ENCODE data around the gene CEP112.

CEP112 gene

GRCh38 chr17:65916425-65916824 lies 275.5 kb downstream of the CEP112 start:
- H3K27ac ChIP-seq, result no peak overlapping the region
- TF ChIP-seq FOXP2 (optimal IDR thresholded peaks at IDR 0.05; ENCODE audit: control extremely low read depth, extremely low read length, insufficient read depth), result no peak
- no peak for TF ChIP-seq EZH2 (IDR thresholded peaks at IDR 0.05)
- no peak for TF ChIP-seq POLR2AphosphoS5 (IDR thresholded peaks at IDR 0.05; ENCODE audit: borderline replicate concordance, low read depth, low read length)

GRCh38 chr17:65914784-65915342 lies 277.1 kb downstream of the CEP112 start:
- no peak for DNase-seq (ENCODE audit: low read depth, low spot score)
- no peaks in the 10 kb centered on the region for H3K9me3 ChIP-seq (ENCODE audit: low read depth, low read length)
- no peak for TF ChIP-seq POLR2AphosphoS5 (IDR thresholded peaks at IDR 0.05; ENCODE audit: borderline replicate concordance, low read depth, low read length)
- TF ChIP-seq EZH2 (IDR thresholded peaks at IDR 0.05), result no peak
- no peak for TF ChIP-seq FOXP2 (optimal IDR thresholded peaks at IDR 0.05; ENCODE audit: control extremely low read depth, extremely low read length, insufficient read depth)
- no peak overlapping the region for H3K9ac ChIP-seq (ENCODE audit: insufficient read length)
- no peak overlapping the region for H3K27ac ChIP-seq
- no peak overlapping the region for H3K4me3 ChIP-seq
- H3K36me3 ChIP-seq (ENCODE audit: insufficient read depth, low read length), result no peaks in the 10 kb centered on the region

More at GRCh38 chr17:65916425-65916824, 275.5 kb downstream of the CEP112 start:
- no peak overlapping the region for H3K9ac ChIP-seq (ENCODE audit: insufficient read length)
- no peak for DNase-seq (ENCODE audit: low read depth, low spot score)
- H3K36me3 ChIP-seq (ENCODE audit: insufficient read depth, low read length), result no peaks in the 10 kb centered on the region
- H3K4me3 ChIP-seq, result no peak overlapping the region
- no peaks in the 10 kb centered on the region for H3K9me3 ChIP-seq (ENCODE audit: low read depth, low read length)

GRCh38 chr17:65913326-65913850 lies 278.5 kb downstream of the CEP112 start:
- no peak for TF ChIP-seq EZH2 (IDR thresholded peaks at IDR 0.05)
- no peak for TF ChIP-seq FOXP2 (optimal IDR thresholded peaks at IDR 0.05; ENCODE audit: control extremely low read depth, extremely low read length, insufficient read depth)
- no peak for TF ChIP-seq POLR2AphosphoS5 (IDR thresholded peaks at IDR 0.05; ENCODE audit: borderline replicate concordance, low read depth, low read length)
- H3K36me3 ChIP-seq (ENCODE audit: insufficient read depth, low read length), result no peaks in the 10 kb centered on the region
- no peak for DNase-seq (ENCODE audit: low read depth, low spot score)
- H3K4me3 ChIP-seq, result no peak overlapping the region
- no peak overlapping the region for H3K27ac ChIP-seq
- no peak overlapping the region for H3K9ac ChIP-seq (ENCODE audit: insufficient read length)
- H3K9me3 ChIP-seq (ENCODE audit: low read depth, low read length), result no peaks in the 10 kb centered on the region

GRCh38 chr17:65910836-65911235 lies 281.1 kb downstream of the CEP112 start:
- DNase-seq (ENCODE audit: low read depth, low spot score), result no peak
- no peaks in the 10 kb centered on the region for H3K9me3 ChIP-seq (ENCODE audit: low read depth, low read length)
- TF ChIP-seq FOXP2 (optimal IDR thresholded peaks at IDR 0.05; ENCODE audit: control extremely low read depth, extremely low read length, insufficient read depth) (no peak), POLR2AphosphoS5 (IDR thresholded peaks at IDR 0.05; ENCODE audit: borderline replicate concordance, low read depth, low read length) (no peak), EZH2 (IDR thresholded peaks at IDR 0.05) (no peak)
- H3K9ac ChIP-seq (ENCODE audit: insufficient read length), result no peak overlapping the region
- H3K36me3 ChIP-seq (ENCODE audit: insufficient read depth, low read length), result no peaks in the 10 kb centered on the region
- no peak overlapping the region for H3K27ac ChIP-seq
- H3K4me3 ChIP-seq, result no peak overlapping the region

GRCh38 chr17:65902831-65903522 lies 289.0 kb downstream of the CEP112 start:
- no peak for TF ChIP-seq EZH2 (IDR thresholded peaks at IDR 0.05)
- no peak for TF ChIP-seq POLR2AphosphoS5 (IDR thresholded peaks at IDR 0.05; ENCODE audit: borderline replicate concordance, low read depth, low read length)
- TF ChIP-seq FOXP2 (optimal IDR thresholded peaks at IDR 0.05; ENCODE audit: control extremely low read depth, extremely low read length, insufficient read depth), result no peak

GRCh38 chr17:65902155-65902554 lies 289.8 kb downstream of the CEP112 start:
- Histone ChIP-seq H3K9me3 (ENCODE audit: low read depth, low read length) (no peaks in the 10 kb centered on the region), H3K36me3 (ENCODE audit: insufficient read depth, low read length) (no peaks in the 10 kb centered on the region), H3K27ac (no peak overlapping the region), H3K9ac (ENCODE audit: insufficient read length) (no peak overlapping the region), H3K4me3 (no peak overlapping the region)
- TF ChIP-seq FOXP2 (optimal IDR thresholded peaks at IDR 0.05; ENCODE audit: control extremely low read depth, extremely low read length, insufficient read depth) (no peak), POLR2AphosphoS5 (IDR thresholded peaks at IDR 0.05; ENCODE audit: borderline replicate concordance, low read depth, low read length) (no peak), EZH2 (IDR thresholded peaks at IDR 0.05) (no peak)
- DNase-seq (ENCODE audit: low read depth, low spot score), result no peak

More at GRCh38 chr17:65902831-65903522, 289.0 kb downstream of the CEP112 start:
- Histone ChIP-seq H3K27ac (no peak overlapping the region), H3K9me3 (ENCODE audit: low read depth, low read length) (no peaks in the 10 kb centered on the region), H3K9ac (ENCODE audit: insufficient read length) (no peak overlapping the region), H3K4me3 (no peak overlapping the region), H3K36me3 (ENCODE audit: insufficient read depth, low read length) (no peaks in the 10 kb centered on the region)
- no peak for DNase-seq (ENCODE audit: low read depth, low spot score)

- no peak for DNase-seq (ENCODE audit: low read depth, low spot score)
- H3K9ac ChIP-seq (ENCODE audit: insufficient read length), result no peak overlapping the region
Measured at GRCh38 chr17:65901394-65901793, 290.5 kb downstream of the CEP112 start.

GRCh38 chr17:65900216-65900615 lies 291.7 kb downstream of the CEP112 start:
- no peak for TF ChIP-seq EZH2 (IDR thresholded peaks at IDR 0.05)
- no peak for TF ChIP-seq FOXP2 (optimal IDR thresholded peaks at IDR 0.05; ENCODE audit: control extremely low read depth, extremely low read length, insufficient read depth)
- no peak for TF ChIP-seq POLR2AphosphoS5 (IDR thresholded peaks at IDR 0.05; ENCODE audit: borderline replicate concordance, low read depth, low read length)
- H3K27ac ChIP-seq, result no peak overlapping the region
- H3K9me3 ChIP-seq (ENCODE audit: low read depth, low read length), result no peaks in the 10 kb centered on the region
- no peak overlapping the region for H3K4me3 ChIP-seq
- no peaks in the 10 kb centered on the region for H3K36me3 ChIP-seq (ENCODE audit: insufficient read depth, low read length)
- H3K9ac ChIP-seq (ENCODE audit: insufficient read length), result no peak overlapping the region
- no peak for DNase-seq (ENCODE audit: low read depth, low spot score)

More at GRCh38 chr17:65901394-65901793, 290.5 kb downstream of the CEP112 start:
- Histone ChIP-seq H3K4me3 (no peak overlapping the region), H3K9me3 (ENCODE audit: low read depth, low read length) (no peaks in the 10 kb centered on the region), H3K27ac (no peak overlapping the region), H3K36me3 (ENCODE audit: insufficient read depth, low read length) (no peaks in the 10 kb centered on the region)
- TF ChIP-seq FOXP2 (optimal IDR thresholded peaks at IDR 0.05; ENCODE audit: control extremely low read depth, extremely low read length, insufficient read depth), result no peak
- TF ChIP-seq POLR2AphosphoS5 (IDR thresholded peaks at IDR 0.05; ENCODE audit: borderline replicate concordance, low read depth, low read length), result no peak
- TF ChIP-seq EZH2 (IDR thresholded peaks at IDR 0.05), result no peak

Data from SK-N-MC (cell line).